GM21717 (cell line): Measurements from ENCODE around the gene CD93.

Experiments used
- ATAC-seq: cut with Tn5 transposase; IDR thresholded peaks from one replicate; pipeline ENCODE4 v1.9.1; 2021; ENCODE audit warnings: mild to moderate bottlenecking, moderate library complexity; ENCODE audit not compliant: unreplicated experiment

CD93 gene

DNA sequence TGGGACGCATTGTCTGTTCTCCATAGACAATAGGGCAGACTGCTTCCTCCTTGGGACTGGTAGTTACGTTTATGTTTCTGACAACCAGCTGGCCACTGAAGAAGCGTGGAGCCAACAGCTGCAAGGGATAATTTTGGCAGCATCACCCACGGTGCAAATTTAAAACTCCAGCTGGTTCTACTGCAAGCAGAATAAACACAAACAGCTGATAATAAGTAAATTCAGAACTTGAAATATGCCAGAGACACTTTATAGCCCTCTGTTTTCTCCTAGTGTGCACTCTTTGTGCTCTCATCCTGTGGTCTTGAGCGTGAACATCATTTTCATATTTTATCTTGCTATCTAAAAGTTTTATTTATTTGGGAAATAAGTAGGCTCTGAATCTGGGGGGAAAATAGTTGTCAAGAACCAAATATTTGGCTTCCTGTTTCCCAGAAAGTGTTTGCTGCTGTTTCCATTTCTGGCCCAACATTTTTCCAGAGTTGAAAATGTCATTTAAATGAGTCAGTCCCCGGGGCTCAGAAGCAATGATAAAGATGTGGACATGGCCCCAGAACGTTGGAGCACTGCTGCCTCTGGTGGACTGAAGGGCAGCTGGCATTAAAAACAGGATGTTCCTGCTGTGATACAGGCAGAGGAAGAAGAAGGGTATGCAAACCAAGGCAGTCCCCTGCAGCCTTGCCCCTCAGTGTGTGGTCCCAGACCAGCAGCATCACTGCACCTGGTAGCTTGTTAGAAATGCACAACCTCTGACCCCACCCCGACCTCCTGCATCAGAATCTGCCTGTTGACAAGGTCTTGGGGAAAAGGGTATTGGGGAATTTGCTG is 24.2 kb downstream of the CD93 start:
- ATAC-seq = no peak

GRCh38 chr20:23061262-23061661 is 24.9 kb downstream of the CD93 start:
- no peak for ATAC-seq

DNA sequence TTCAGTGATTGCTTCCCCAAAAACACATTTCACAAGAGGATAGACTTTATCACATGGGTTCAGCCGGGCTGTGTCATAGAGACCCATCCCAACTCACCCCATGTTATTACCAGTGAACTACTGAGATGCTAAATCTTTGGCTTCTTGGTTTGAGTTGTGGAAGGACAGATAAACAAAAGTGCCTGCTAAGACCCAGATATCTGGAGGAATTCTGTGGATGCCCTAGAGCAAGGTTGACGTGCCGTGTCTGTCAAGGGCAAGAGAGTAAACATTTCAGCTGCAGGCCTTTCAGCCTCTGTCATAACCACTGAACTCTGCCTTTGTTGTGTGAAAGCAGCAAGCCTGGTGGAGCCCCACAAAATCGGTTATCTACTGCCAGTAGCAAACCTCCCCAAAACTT is 25.5 kb downstream of the CD93 start:
- no peak for ATAC-seq

GRCh38 chr20:23059846-23060245 is 26.3 kb downstream of the CD93 start:
- no peak for ATAC-seq

GRCh38 chr20:23059001-23059400 is 27.1 kb downstream of the CD93 start:
- ATAC-seq = no peak

DNA sequence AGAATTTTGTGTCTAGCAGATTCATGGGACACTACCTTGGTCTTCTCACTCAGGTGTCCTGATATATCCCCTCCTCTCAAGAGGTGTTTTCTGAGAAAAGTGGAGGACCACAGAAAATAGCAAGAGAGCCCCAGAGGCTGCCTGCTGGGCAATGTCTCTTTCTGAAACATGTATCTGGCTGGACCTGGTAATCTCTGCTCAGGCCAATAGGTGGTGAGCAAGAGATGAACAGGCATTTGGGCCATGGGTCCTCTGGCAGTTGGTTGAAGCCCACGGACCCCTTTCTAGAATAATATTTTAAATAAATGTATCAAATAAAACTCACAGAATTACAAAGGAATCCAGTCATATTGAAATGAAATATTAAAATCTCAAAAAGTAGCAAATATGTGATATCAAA is 27.9 kb downstream of the CD93 start:
- no peak for ATAC-seq

DNA sequence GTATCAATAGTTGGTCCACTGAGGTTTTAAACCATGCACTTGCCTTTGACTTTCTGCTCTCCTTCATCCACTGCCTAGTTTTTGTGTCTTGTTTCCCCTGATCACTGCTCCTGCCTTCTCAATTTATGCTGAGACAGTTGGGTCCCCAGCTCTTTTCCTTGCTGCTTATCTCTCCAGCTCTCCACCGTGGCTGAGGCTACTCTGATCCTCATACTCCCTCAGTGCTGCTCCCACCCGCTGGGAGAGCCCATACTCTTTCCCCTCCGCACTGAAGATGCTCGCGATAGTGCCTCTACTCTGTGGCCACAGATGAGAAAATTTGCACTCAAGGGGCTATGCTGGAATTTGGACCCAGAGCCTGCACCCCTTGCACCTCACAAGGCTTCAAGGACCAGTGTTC is 33.2 kb downstream of the CD93 start:
- ATAC-seq = no peak

DNA sequence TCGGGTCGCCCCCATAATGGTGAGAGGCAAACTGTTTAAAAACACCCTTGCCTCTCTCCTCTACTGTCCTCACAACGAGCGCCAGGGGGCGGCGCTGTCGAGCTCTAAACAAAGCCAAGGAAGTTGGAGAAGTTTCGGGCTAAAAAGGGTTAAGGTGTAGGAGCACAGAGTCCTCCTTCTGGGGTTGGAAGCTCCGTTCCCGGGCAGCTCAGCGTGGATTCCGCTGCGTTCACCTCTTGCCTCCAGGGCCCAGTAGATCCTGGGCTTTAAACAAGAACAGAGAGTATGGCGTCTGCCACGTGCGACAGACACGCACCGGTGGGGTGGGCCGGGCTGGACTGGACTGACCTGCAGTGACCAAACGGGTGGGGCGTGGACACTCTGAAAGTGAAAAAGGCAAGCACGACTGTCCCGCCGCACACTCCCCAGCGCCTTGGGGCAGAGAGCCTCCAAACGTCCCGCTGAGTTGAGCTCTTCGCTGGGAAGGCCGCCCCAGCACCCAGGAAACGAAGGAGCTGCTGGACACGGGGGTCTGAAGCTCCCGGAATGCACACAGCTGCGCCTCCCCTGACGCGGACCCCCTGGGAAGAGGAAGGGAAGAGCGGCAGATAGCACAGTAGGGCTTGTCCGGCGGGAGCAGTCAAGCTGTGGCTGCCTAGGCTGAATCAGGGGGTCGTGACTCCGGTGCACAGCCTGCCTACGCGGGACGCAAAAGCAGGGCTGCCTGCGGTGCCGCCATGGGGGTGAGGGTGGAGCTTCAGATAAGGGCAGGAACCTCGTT is 35.1 kb downstream of the CD93 start:
- ATAC-seq = no peak

- ATAC-seq = no peak
Measured at GRCh38 chr20:23050076-23050838, 35.9 kb downstream of the CD93 start.

DNA sequence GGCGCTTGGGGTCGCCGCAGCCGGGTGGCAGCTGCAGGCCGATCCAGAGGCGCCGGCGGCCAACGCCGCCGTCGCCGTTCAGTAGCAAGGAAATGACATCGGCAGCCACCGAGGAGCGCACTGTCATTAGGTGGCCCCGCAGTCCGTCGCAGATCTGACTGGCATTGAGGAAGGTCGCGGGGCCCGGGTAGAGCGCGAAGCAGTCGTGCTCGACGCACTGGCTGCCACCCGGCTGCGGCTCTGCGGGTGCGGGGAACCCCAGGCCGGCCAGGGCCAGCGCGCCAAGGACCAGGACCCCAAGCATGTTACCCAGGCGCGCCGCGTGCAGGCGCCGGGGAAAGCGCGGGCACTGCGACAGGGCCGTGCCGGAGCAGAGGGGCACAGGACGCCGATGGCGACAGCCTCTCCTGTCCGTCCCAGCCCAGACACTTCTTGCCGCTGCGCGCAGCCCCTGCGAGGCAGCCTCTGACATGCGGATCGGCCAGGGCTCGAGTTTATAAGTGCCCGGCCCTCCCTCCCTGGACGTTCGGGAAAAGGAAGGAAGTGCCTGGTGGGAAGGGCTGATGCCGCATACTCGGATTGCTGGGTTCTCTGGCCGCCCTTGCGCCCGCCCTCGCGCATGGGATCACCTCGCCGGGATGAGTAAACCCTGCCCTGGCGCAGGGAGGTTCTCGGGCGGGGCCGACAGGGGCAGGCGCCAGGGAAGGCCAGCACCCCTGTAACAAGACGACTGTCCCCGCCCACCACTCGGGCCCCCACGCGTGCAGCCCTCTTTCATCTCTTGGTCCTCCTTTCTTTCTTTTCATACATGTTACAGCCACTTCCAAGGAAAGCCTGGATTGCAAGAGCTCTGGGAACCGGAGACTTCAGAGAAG is 36.7 kb downstream of the CD93 start, which contains the start of gene THBD:
Gene THBD, minus strand, starts transcription at position 472 of the 875 bp plus-strand sequence. Its CDS starts 168 bp downstream, at position 304.
- ATAC-seq = no peak

- no peak for ATAC-seq
Measured at GRCh38 chr20:23048283-23049200, 37.6 kb downstream of the CD93 start.

GRCh38 chr20:23047738-23048214 is 38.3 kb downstream of the CD93 start:
- no peak for ATAC-seq

- no peak for ATAC-seq
Measured at GRCh38 chr20:23047001-23047737, 39.0 kb downstream of the CD93 start.

DNA sequence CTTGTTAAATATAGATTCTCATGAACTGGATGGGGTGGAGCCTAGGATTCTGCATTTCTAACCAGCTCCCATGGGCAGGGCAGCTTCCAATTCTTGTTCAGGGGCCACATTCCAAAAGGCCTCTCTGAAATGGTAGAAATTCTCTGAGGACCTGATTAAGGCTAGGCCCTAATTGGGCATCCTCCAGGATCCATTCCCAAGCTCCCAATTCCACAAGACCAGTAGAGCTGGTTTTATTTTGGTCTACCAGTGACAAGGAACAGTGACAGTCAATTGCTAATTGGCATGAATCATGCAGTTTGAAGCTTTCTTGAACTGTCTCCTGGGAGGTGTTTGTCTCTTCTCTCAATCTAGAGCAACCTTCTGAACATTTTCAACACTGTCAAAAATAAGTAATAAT is 39.7 kb downstream of the CD93 start:
- ATAC-seq = no peak

DNA sequence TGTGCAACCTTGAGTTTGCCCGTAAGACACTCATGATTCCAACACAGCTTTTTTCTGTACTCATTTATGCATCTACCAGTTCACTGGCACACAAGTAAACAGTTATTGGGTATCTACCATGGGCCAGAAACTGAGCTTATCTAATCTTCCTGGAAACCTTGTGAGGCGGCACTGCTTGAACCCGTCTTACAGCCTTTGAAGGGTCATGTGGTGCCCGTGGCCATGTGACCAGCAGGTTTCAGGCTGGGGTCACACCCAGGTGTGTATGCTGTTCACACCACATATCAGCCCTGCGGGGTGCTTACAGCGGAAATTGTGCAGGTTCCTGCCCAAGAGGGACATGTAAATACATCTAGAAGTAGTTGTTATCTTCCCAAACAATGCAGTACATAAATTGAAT is 42.7 kb downstream of the CD93 start:
- ATAC-seq = no peak

DNA sequence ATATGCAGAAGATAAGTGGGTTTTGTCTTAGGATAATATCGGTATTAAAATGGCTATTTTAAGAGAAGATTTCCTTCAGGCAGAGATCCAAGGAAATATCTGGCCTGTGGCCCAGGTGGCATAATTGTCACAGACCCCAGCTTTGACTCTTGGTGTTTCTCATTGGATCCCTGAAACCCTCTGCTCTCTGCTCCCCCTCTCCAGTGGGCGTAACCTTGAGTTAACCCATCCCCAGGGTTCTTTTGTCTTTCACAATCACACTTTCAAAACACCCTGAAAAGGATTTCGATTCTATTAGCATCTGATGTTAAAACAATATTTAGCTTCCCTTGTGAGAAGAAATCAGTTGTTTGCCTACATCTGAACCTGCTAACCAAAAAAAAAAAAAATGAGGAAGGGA is 43.9 kb downstream of the CD93 start:
- no peak for ATAC-seq

GRCh38 chr20:23039885-23040508 is 46.1 kb downstream of the CD93 start:
- no peak for ATAC-seq
